Measurements from ENCODE around the gene YKT6.
"Not testable (repeated sequence)": the region's sequence is repeated elsewhere in the genome, so short reads cannot be mapped to it uniquely, and the experiment has no call there.

The YKT6 gene

DNA sequence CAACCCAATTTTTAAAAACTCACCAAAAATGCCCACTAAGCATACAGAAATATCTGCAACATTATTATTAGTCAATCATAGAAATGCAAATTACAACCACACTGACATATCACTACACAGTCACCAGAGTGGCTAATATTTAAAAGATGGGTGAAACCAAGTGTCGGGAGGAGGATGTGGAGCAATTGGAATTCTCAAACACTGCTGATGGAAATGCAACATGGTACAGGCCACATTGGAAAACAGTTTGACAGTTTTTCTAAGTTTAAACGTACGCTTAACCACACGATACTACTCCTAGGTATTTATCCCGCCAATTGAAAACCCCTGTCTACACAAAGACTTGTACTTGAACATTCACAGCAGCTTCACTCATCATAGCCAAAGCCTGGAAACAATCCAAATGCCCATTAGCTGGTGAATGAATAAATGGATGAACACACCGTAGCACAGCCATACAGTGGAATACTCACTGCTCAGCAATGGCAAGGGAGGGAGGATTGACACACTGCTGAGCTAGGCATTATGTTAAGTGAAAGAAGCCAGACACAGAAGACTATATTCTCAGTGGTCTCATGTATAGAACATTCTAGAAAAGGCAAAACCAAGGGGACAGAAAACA, 27.9 kb upstream of the YKT6 start:
- no peak for DNase-seq

DNA sequence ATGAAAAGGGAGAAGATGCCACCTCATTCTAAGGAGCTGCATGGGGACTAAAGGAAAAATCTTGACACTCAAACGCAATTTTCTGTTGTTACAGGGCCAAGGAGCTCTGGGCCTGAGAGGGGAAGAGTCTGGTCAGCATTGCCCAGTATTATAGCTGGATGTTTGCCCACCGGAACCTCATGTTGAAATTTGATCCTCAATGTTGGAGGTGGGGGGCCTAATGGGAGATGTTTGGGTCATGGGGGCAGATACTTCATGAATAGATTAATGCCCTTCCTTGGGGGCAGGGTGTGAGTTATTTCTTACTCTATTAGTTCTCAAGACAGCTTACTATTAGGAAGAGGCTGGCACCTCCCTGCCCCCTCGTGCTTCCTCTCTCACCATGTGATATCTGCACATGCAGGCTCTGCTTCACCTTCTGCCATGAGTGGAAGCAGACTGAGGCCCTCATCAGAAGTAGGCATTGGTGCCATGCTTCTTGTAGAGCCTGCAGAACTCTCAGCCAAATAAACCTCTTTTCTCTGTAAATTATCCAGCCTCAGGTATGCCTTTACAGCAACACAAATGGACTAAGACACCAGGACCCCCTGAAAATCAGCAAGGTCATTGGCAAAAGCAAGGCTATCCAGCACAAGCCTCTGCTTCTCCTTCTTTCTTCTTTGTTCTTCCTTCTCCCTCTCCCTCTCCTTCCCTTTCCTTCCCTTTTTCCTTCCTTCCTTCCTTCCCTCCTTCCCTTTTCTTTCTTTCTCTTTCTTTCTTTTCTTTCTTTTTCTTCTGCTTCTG, 26.7 kb upstream of the YKT6 start:
- DNase-seq = no peak

DNA sequence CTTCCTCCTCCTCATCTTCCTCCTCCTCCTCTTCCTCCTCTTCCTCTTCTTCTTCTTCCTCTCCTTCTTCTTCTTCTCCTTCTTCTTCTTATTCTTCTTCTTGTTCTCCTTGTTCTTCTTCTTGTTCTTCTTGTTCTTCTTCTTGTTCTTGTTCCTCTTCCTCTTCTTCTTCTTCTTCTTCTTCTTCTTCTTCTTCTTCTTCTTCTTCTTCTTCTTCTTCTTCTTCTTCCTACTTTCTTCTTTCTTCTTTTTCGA, 26.2 kb upstream of the YKT6 start:
- DNase-seq = not testable (repeated sequence)

DNA sequence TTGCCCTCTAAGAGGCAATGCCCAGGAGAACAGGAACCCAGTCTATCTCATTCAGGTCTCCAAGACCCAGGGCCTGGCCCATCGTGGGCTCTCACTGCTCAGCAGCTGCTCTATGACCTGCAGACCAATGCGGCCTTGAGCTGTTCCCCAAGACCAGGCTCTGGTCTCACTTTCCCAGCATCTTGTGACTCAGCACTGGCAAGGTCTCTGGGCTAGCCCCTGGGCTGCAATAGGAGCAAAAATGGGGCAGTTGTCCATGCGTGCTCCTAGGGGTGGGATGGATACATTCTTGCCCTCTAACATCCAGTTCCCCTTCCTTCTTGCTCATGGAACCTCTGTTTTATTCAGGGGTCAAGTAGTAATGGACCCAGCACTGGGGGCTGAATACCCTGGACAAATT, 25.0 kb upstream of the YKT6 start:
- no peak for DNase-seq

DNA sequence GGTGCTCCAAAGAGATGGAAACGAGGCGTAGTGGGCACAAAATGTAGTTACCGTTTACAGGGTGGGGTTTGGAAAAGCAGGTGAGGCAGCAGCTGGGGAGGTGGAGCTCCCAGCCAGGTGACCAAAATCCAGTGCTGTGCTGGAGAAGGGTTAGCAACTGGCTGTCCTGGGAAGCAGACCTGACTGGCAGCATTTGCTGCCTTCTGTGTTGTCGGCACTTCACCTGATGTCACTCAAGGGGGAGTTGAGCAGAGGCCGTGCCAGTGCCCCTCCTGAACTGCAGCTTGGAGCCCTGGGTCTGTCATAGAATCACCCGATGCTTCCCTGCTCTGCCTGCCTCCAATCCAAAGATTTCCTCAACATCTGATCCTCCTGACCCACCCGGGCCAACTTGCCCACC, 24.3 kb upstream of the YKT6 start:
- no peak for DNase-seq

DNA sequence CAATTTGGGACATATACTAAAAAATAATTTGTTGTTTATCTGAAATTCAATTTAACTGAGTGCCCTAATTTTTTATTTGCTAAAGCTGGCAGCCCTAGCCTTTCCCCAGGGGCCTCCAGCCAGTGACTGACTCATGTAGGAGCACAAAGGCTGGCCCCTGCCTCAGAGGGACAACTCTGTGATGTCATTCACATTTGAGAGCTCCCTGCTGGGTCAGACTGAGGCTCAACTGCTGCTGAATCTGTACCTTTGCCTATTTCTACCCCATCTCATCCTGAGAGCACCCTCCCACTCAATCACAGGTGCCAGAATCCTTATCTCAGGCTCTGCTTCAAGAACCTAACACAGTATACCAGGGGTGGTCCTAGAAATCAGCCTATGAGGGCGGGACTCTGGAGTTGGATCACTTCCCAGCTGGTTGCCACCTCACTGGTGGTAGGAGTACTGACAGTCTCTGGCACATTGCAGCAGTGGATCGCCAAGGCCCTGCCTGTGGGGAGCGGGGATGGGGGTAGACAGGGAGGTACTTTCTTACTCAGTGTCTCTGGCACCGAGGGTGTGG, 23.1 kb upstream of the YKT6 start:
- peak; percentile 60 for DNase-seq

DNA sequence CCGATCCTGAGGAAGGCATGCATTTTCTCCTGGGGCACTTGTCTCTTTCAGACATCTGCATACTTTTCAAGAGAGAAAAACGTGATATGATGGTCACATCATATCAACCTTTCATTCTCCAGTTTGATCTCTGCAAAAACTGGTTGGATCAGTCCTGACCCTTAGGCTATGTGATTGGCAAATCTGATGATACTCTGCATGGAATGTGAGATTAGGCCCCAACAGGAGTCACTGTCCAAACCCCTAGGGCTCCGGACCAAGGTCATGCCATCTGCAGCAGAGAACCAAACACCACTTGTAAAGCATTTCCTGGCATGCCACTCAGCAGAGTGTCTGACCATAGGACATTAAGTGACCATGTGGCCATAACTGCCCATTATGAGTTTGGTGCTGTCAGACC, 20.1 kb upstream of the YKT6 start:
- no peak for DNase-seq

DNA sequence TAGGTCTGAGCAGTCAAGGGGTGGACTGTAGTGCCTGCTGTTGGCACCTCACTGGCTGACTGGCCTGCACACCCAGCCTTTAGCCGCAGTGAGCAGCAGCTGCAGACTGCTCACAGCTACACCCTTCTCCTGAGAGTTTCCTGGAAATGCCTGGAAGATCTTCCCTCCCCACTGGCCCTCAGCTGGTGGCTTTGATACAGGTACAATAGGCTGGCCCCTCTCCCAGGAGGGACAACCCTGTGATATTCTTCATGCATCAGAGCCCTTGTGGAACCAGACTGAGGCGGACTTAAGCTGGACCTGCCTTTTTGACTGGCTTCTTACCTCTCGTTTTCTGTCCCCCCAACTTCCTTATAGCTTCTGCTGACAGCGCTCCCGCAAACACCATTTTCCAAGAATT, 18.0 kb upstream of the YKT6 start:
- DNase-seq = no peak

DNA sequence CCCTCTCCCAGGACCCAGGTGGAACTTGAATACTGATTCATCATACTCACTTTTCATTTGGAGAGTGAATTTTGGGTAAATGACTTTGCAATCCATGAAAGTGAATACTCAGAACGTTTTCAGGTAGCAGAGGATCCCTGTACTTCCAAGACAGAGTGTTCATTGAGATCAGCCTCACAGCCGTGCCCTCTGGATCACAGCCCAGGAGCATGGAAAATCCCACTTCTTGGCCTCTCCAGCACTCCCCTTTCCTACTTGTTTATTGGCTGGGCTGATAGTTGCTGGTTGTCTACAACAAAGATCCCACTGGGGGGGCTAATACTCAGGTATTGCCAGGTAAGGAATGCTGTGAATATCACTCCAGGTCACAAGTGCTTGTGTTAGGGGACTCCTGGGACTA, 17.4 kb upstream of the YKT6 start:
- no peak for DNase-seq

DNA sequence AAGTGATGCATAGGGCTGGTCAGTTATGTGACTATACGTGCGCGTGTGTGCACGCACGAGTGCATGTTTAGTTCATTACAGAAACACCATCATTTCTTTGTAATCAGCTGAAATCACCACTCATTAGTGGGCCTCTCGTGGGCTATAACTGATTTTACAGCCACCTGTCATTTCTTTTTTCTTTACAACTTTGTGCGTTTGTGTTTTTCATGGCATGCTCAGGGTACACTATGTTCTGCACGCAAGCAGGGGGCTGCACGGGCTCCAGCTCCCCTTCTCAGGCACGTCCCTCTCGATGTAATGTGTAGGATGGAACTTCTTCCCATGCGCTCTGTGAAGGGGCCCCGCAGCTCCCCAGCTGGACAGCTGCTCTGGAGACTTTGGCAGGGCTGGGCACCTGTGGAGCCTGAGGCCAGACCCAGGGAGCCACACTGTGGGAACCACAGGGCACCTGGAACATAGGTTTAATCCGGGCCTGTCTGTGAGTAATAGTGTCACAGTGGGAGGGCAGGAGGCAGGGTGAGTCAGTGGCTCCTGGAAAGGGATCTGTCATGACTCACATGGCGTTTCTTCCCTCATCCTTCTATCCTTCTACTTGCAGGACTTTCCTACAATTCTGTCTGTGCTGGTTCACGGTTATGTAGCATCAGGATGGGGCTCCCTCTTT, 16.4 kb upstream of the YKT6 start:
- peak; percentile 71 for DNase-seq

DNA sequence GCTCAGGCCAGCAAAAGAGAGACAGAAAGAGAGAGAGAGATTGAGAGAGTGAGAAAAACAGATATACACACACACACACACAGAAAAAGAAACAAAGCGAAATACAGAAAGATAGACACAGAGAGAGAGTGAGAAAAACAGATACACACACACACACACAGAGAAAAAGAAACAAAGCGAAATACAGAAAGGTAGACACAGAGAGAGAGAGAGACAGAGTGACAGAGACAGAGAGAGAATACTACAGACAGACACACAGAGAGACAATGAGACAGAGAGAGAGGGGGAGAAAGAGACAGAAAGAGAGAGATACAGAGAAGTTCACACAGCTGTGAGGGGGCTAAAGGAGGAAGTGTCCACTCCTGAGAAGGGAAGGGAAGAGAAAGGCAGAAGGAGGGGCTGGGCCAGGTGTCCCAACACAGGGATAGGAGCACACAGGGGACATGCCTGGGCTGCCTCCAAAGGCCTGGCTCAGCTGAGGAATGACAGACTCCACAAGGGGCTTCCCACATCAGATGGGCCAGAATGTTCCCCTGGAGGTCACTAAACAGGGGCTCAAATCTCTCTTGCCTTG, 15.8 kb upstream of the YKT6 start:
- DNase-seq = no peak

DNA sequence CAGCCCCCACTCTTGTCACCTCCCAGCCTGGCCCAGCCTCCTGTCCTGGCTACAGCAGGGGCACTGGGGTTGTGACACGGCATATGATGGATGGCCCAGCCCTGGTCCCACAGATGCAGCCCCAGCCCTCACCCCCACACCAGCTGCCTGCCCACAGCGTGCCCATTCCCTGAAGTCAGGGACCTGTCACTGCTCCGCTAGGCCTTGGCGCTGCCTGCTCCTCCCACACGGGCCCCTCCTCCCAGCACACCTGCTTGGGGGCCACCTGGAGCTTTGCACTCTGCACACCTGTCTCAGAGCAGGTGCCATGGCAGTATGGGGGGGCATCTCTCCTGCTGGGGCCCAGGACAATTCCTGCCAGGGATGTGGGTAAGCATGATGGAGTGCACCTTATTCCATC, 15.0 kb upstream of the YKT6 start:
- no peak for DNase-seq

DNA sequence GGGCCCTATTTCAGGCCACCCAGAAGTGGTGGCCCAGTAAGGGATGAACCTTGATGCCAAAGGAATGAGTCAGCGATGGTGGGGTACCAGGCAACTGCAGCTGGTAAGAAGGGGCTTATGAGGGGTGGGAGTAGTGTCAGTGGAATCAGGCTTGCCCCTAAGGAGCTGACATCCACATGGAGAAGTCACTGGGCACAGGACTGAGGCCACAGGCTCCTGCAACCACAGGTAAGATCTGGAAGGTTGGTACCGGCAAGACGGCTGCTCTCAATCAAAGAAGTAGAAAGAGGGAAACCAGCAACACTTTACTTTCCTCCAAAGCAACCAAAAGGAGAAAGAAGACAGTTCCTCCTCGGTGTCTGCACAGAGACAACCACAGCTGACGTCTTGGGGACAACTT, 14.0 kb upstream of the YKT6 start:
- no peak for DNase-seq

DNA sequence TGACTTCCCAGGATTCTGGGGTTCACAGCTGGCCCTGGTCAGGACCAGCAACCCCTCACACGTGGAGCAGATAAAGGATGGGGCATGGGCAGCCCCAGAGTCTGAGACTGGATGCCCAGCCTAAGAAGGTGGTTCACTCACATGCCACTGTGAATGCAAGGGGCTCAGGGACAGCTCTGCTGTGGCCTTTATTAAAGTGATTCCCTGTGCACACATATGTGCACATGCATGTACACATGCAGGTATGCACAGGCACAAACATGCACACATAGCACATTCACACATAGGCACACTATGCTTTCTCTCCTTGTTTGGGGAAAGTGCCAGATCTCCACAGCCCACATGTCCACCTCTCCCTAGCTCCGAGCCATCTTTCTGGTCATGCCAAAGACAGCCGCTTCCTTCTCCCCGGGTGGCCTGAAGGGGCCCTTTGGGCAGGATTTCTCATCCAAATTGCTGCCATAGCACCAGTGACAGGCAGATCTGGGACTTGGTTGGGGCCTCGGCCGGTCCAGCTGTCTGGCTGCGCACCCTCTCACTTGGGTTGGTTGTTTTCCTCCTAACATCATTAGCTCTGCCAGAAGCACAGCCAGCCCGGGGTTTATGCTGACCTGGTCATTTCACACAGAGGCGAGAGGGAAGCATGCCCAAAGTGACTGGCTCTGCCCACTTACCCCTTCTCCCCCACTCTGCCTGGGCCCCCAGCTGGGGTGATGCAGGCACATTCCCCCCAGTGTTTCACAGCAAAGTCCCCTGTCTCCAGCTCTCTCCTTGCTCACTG, 13.0 kb upstream of the YKT6 start:
- DNase-seq = no peak

DNA sequence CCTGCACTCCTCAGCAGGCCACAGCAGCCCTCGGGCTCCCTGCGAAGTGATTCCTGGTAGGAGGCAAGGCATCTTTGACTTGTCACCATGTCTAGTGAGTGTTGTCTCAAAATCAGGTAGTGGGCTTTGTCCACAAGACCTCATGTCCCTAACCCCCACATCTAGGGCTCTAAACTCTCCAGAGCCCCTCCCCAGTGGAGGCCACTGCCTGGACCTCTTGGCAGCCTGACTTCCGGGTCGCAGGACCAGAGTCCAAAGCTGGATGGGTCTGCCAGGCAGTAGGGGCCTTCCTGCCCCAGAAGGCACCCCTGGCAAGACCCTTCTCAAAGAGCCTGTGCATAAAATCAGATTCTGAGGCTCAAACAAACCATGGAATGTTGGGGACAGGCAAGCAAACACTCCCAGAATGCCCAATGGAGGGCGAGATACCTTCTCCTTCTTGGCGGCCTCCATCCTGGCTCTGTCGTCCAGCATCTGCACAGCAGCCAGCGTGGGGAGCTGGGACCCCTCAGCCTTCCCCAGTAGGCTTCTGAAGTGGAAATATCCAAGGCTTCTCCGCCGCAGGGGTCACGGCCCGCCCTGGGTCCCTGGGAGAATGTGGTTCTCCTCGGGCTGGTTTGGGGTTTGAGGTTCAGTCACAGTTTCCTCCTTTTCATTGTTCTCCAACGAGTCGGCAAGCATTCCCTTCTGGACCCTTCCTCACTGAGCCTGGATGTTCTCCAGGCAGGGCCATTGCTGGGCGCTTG, 12.1 kb upstream of the YKT6 start:
- DNase-seq = no peak

DNA sequence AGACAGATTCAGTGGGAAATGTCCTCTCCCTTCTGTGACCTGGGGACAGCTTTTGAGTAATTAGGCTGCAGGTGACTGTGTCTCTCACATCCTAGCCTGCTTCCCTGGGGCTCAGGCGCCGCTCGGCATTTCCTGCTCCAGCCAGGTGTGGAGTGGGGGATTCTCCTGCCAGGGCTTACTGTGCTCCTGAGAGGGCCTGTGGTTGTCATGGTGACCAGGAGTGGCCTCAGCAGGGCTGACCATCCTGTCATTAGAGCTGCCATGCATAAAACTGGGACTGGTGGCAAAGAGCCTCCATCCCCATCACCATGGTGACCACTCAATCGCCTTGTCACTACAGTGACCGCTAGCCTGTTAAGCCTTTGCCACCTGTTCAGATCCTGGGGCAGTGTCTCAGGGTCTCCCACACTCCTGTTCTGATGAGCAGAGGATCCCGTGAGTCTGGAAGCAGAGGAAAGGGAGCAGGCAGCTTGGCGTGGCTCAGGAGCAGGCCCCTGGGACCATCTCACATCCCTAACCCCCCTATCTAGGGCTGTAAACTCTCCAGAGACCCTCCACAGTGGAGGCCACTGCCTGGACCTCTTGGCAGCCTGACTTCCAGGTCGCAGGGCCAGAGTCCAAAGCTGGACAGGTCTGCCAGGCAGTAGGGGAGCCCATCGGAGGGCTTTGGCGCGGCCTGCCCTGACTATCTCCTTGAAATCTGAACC, 11.3 kb upstream of the YKT6 start, which contains the start of gene GCK:
TSS of gene GCK (minus strand) at position 154 of the 707 bp plus-strand sequence. CDS start 486 bp downstream, outside the sequence.
- DNase-seq = no peak

DNA sequence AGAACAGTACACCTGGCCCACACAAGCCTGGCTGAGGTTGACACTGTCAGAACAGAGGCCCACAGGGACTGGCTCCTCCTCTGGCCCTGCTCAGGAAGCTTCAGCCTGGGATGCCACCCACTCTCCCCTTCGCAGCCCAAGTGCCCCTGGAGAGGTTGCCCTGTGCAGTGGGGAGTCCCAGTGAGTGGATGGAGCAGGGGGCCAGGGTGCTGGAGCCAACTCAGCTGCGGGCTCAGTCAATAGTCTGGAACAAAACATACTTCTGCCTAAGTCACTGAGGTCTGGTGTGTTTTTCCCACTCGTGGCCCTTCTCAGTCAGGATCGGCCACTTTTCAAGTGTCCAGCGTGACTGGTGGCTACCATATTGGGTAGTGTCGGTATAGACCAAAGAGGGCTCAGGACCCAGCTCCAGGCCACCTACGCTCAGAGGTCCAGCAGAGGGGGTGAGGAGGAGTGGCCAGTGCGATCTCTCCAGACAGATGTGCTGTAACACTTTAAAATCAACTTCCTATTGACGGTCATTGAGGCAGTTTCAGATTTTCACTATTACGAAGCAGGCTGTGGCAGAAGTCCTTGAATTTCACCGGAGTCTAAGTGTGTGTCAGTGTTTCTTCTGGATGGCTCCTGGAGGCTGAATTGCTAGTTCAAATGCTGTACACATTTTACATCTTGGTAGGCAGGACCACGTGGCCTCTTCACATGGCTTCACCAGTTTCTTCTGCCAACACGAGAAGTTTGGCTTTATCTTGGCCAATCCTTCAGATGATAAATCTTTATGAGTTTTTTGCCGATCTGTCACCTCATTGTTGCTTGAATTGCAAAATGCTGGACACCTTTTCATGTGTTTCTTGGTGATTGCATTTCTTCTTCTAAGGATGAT, 10.5 kb upstream of the YKT6 start:
- no peak for DNase-seq

DNA sequence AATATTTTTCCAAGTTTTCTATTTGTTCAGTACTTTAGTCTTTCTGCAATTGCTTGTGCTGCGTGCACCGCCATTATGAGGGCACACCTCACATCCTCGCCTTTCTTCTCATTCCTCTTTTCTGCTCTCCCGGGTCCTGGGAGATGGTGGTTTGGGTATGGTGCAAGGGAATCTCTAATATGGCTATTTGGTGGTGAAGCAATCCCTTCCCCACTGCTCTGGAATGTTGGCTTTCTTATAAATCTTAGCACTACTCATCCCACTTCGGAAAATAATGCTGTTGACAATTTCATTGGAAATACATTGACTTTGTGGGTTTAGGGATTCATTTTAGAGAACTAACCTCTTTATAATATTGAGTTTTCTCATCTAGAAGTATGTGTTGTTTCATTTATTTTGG, 9.6 kb upstream of the YKT6 start:
- DNase-seq = peak; percentile 22

DNA sequence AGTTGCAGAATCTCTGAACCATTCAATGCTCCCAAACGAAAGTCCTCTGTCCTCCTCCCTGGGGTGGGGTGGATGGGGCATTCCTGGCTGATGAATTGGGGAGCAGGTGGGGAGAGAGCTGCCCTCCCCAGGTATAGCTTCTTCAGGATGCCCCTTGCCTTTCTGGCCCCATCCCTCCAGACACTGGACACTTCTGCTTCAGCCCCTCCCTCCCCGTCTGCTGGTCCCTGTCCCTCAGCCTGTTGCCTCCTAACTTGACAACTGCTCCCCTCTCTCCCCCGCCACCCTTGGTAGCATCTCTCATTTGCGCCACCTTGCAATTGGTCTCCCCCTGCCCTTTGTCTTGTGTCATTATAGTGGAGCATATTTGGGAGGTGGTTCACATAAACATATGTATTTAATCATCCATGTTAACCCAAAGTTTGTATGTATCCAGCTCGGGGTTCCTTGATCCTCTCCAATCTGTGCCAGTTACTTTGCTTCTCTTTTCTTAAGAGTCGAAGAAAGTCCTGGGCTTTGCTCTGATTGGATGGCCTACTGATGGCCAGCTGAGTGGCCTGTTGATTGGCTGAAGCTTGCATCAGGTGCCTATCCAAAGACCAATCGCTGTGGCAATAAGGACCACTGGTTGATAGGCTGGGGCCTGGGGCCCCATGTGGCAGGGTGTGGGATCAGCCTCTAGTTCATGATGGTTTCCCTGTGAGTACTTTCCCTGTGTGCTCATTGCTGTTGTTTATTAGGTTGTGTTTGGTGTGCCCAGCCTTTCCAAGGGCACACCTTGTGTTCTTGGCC, 7.6 kb upstream of the YKT6 start:
- DNase-seq = no peak
